HG02981 (cell line): ENCODE measurements around the gene STK40.

Experiments used
- ATAC-seq: cut with Tn5 transposase; IDR thresholded peaks from one replicate; pipeline ENCODE4 v1.9.1; 2021; ENCODE audit warnings: mild to moderate bottlenecking, moderate library complexity; ENCODE audit not compliant: unreplicated experiment

Gene STK40

DNA sequence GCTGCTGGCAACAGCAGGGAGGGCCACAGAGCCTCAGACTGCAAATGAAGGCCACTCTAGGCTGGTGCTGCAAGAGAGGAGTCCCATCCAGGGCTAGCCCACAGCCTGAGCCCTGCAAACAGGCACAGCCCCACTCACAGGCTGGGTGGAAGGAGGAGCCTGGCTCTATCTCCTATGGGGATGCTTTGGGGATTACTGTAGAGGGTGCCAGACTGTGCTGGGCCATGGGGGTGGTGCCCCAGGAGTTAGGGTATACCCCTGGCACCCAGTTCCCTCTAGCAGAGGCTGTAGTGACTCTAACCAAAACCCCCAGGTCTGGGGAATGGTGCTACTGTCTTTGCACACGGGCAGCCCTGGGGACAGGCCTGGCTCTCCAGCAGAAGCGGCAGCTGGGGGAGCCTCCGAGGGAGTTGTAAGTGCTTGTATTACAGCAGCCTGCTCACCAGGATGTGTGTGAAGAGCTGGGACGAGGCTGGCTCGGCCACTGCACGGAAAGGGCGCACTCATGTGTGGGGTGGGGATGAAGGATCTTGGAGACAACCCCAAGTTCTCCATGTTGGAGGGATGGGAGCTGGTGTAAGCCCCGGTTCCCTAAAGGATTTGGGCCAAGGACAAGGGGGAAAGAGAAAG lies 38.9 kb downstream of the STK40 start:
- no peak for ATAC-seq

- ATAC-seq = no peak
Measured at GRCh38 chr1:36345353-36345752, 40.4 kb downstream of the STK40 start.

GRCh38 chr1:36344395-36344680 lies 41.4 kb downstream of the STK40 start:
- ATAC-seq = no peak

DNA sequence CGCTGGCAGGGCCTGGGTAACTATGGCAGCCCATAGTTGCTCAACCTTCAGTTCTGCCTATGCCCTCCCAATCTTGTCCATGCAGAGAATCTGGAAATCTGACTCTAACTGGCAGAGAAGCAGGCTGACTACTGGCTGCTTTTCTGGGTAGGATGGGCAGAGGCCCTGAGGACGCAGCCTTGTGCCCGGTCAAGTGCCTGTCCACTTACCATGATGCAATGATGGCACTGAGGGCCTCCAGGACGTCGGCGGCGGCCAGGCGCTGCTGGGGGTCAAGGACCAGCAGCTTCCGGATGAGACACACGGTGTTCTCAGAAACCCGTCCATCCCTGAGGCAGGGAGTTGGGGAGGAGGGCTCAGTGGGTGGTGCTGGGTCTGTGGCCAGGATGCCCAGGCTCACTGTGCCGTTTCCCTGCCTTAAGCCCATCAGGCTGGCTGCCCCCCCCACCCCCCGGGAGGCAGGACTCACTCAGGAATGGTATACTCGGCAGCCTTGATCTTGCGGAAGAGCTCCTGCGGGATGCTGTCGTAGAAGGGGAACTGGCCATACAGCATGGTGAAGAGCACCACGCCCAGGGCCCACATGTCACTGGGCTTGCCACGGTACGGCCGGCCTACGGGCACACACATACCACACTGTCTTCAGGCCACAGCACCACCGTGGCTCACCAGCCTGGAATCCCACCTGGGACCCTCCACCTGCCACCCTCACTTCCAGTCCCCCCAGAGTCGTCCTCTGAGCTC lies 41.9 kb downstream of the STK40 start:
- ATAC-seq = no peak

GRCh38 chr1:36342426-36343185 lies 43.1 kb downstream of the STK40 start:
- no peak for ATAC-seq

DNA sequence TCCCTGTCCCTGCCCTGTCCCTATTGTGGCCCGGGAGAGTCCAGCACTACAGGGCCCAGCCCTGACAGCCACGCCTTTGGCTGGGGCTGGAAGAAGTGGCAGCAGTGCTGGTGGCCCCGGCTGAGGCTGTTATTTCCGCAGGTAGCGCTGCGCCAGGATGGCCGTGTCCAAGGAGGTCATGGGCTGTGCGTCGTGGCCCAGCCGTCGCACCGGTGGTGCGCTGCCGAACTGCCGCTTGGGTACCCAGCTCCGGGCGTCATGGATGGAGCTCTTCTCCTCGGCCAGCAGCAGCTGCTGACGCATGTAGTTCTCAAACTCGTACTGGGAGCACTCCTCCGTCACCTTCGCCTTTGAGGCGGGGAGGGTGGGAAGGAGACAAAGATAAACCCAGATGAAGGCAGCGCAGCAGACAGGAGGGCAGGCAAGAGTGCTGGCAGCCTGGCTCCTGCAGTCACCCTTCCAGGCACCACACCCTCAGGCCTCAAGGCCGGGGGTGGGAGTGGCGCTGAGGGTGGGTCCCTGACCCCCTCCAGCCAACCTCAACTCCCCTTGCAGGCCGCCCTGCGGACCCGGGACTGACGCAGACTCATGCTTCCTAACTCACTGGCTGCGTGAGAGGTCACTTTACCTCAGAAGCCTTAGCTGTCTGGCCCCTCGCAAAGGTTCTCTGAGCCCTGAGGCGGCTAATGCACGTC lies 44.0 kb downstream of the STK40 start:
- no peak for ATAC-seq

DNA sequence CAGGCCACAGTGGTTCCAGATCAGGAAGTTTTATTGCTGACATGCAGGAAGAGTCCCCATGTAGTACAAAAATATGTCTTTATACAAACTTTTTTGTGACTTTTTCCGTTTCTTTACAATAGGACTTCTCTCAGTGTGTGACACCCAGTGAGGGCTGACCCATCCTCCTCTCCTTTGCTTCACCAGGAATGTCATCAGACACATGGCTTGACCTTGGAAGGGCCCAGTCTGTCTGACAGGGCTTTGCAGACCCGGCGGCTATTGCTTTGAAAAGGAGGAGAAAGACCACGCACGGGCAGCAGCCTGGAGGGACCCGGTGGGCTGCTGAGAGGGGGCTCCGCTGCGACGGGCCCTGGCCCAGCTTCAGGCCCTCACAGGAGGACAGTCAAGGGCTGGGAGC lies 46.1 kb downstream of the STK40 start:
- ATAC-seq = no peak

DNA sequence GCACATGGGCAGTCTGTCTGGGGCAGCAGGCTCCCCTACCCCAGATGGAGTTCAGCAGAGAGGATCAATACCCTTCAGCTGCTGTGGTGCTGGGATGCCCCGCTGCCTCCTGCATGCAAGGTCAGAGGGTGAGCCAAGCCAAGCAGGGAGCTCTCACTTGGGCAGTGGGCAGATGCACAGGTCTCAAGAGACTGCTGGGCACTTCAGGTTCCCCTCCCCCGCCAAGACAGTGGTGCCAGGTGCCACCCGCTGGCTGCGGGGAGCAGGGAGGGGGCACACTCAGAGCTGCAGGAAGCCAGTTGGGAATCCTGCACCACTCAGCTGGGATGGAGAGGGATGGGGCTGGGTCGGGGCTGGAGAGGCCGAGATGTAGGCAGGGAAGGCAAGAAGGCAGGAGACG lies 46.5 kb downstream of the STK40 start:
- ATAC-seq = no peak

DNA sequence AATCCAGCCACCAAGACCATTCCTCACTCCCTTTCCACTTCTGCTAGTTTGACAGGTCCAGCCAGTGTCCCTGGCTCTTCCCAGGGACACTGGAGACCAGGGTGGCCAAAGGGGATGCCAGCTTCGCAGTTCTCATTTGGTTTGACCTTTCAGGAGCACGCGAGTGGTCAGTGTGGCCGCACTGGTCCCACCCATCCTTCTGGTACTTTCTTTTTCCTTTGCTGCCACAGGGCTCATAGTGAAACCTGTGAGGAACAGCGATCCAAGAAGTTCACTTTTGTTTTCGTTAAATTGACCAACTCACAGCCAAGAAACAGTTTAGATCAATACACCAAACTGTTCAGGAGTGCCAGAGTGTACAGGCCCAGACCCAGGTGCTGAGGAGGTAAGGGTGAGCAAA lies 47.9 kb downstream of the STK40 start:
- no peak for ATAC-seq

GRCh38 chr1:36330940-36331339 lies 54.8 kb downstream of the STK40 start:
- no peak for ATAC-seq

GRCh38 chr1:36329817-36330216 lies 55.9 kb downstream of the STK40 start:
- ATAC-seq = no peak

GRCh38 chr1:36328713-36329112 lies 57.0 kb downstream of the STK40 start:
- no peak for ATAC-seq

DNA sequence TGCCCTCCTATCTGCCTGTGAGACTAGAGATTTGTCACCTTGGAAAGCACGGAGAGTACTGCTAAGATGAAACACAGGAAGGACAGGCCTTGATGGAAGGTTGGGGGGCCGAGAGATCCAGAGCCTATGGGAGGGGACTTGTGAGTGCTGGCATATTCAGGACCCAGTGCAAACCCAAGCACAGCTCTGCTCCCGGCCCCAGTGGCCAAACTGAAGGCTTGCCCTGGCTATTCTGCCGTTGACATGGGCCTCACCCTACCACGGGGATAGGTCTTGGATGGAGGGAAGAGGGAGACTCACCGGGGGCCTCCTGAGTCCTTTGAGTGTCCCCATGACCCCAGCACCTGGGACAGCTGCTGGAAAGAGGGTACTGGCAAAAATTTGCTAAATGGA lies 57.6 kb downstream of the STK40 start:
- ATAC-seq = no peak

GRCh38 chr1:36327421-36328087 lies 58.2 kb downstream of the STK40 start:
- ATAC-seq = no peak

DNA sequence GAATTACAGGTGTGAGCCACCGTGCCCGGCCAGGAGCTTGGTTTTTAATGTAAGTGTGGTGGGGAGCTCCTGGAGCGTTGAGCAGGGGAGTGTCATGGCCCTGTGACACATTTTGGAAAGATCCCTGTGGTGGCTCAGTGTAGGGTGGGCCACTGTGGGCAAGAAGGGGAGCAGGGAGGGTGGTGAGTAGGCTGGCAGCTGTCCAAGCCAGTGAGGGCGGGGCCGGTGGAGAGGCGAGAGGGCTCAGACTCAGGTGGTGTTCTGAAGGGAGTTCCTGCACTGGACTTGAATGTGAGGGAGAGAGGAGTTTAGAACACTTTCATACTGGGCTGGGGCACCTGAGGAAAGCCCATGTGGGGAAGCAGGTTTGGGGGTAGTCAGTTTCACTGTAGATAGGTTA lies 59.2 kb downstream of the STK40 start:
- no peak for ATAC-seq

DNA sequence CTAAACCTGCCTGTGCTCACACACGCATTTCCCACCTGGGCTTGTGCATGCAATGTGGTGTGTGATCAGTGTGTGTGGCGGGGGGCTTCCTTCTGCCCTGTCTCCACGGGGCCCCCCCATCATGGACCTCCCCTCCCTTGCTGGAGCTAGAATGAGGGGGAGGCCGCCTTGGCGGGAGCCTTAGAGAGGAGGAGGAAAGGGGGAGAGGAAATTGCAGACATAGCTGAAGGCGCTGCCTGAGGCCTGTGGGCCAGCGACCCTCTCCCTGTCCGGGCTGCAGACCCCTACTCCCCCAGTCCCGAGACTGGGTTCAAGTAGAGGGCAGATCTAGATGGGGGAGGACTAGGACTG lies 61.4 kb downstream of the STK40 start:
- ATAC-seq = no peak

DNA sequence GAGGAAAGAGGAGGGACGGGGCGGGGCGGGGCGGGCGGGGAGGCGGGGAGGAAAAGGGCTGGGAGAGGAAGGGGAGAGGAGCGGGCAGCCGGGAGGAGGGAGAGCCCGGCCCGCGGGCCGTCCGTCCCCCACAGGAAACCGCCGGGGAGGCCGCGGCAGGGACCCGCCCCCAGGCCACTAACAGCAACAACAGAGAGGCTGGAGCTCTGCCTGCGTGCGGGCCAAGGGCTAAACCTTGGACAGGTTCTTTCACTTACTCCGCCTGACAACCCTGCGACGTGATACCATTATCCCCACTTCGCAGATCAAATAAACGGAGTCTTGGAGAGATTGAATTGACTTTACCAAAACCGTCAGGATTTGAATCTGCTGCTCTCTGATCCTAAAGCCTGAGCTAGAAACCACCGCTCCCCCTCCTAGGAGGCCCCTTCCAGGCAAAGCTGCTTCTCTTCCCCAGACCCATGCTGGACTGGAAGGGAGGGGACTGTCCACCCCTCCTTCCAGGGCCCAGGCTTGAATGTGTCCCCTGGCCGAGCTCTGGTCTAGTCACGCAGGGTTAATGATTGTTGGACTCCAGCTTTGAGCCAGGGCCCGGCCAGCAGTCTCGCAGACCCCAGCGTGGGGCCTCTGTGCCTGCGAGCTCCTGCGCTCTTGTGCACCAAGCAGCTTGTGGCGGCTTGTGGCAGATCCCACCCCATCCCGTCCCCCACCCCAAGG lies 61.9 kb downstream of the STK40 start, which contains the start of gene EVA1B:
Gene EVA1B, minus strand, starts transcription at position 10 of the 717 bp plus-strand sequence. CDS start 608 bp downstream, outside the sequence.
- no peak for ATAC-seq

GRCh38 chr1:36322786-36323635 lies 62.7 kb downstream of the STK40 start:
- no peak for ATAC-seq

DNA sequence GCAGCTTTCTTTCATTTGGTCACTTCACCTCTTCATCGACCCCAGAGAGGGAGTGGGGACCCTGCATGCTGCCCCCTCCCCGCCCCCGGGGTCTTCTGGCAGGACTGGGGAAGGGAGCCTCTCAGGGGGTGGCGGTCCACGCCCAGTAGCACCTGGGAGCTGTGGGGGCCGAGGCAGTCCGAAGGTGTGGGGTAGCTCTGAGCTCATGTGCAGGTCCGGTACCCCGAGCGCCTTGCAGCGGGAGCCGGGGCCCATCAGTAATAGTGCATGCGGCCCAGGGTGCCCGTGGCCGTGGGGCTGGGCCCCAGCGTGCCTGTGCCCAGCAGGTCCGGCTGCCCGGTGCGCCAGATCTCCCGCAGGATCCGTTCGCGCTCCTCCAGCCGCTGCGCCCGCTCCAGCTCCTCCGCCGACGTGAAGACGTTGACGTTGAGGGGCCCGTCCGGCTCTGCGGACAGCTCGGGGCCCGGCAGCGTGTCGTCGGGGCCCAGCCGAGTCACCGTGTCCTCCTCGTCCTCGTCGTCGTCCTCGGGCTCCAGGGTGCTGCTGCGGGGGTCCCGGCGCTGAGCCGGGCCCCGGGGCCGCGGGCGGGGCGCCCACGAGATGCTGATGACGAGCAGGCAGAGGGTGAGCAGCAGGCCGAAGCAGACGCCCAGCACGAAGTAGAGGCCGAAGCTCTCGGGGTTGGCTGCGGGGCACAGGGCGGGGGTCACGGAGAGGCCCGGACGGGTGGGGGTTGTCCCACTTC lies 63.5 kb downstream of the STK40 start:
- ATAC-seq = no peak
